ENCODE results near the gene MYMX. TPM values are rescaled to one million over a fixed set of nuclear protein-coding genes. Genes with fewer than 3 reads are reported as not detected.

Gene MYMX
- total RNA-seq, 3 donors from 2014 or later = 0.39 TPM; not detected in 2

GRCh38 chr6:44237813-44238433, 21.2 kb downstream of the MYMX start:
- intact Hi-C loops (cut with DNase I, micrococcal nuclease) = loop anchor here in 1 of 2 donors (10.0 kb wide), 1 partner anchor 63 kb away; no protein-coding TSS in a partner anchor
- Histone ChIP-seq H3K4me3 (peak overlapping the region; percentile 19), H3K4me1 (ENCODE audit: low read depth) (peaks cover 18% of the 10 kb centered on the region), H3K36me3 (ENCODE audit: low read depth) (no peaks in the 10 kb centered on the region), H3K9me3 (no peaks in the 10 kb centered on the region)
- DNase-seq (peak; percentile 84 to 89 (median 87)), ATAC-seq (peak; percentile 84)
- peak; percentile 95 for TF ChIP-seq CTCF (IDR thresholded peaks at IDR 0.05)

GRCh38 chr6:44238687-44239350, 22.1 kb downstream of the MYMX start:
- intact Hi-C loops (cut with DNase I, micrococcal nuclease) = loop anchor here in 1 of 2 donors (10.0 kb wide), 1 partner anchor 64 kb away; no protein-coding TSS in a partner anchor
- no peaks in the 10 kb centered on the region for H3K9me3 ChIP-seq
- no peak for TF ChIP-seq CTCF (IDR thresholded peaks at IDR 0.05)
- no peaks in the 10 kb centered on the region for H3K36me3 ChIP-seq (ENCODE audit: low read depth)
- peak; percentile 5 for ATAC-seq
- DNase-seq = peak in 1 of 3 donors; percentile 28
- peaks cover 18% of the 10 kb centered on the region for H3K4me1 ChIP-seq (ENCODE audit: low read depth)
- H3K4me3 ChIP-seq = no peak overlapping the region

GRCh38 chr6:44243345-44243744, 26.6 kb downstream of the MYMX start:
- intact Hi-C loops (cut with DNase I, micrococcal nuclease) = no loop called here
- Histone ChIP-seq H3K4me3 (no peak overlapping the region), H3K4me1 (ENCODE audit: low read depth) (peaks cover 6% of the 10 kb centered on the region), H3K9me3 (no peaks in the 10 kb centered on the region), H3K36me3 (ENCODE audit: low read depth) (no peaks in the 10 kb centered on the region)
- DNase-seq (peak in 1 of 3 donors; percentile 1), ATAC-seq (no peak)
- TF ChIP-seq CTCF (IDR thresholded peaks at IDR 0.05) = no peak

GRCh38 chr6:44245391-44245911, 28.7 kb downstream of the MYMX start:
- Histone ChIP-seq H3K4me3 (no peak overlapping the region), H3K4me1 (ENCODE audit: low read depth) (peaks cover 15% of the 10 kb centered on the region), H3K36me3 (ENCODE audit: low read depth) (no peaks in the 10 kb centered on the region), H3K9me3 (no peaks in the 10 kb centered on the region)
- intact Hi-C loops (cut with DNase I, micrococcal nuclease) = no loop called here
- peak in 1 of 3 donors; percentile 62 for DNase-seq
- no peak for ATAC-seq
- no peak for TF ChIP-seq CTCF (IDR thresholded peaks at IDR 0.05)

DNA sequence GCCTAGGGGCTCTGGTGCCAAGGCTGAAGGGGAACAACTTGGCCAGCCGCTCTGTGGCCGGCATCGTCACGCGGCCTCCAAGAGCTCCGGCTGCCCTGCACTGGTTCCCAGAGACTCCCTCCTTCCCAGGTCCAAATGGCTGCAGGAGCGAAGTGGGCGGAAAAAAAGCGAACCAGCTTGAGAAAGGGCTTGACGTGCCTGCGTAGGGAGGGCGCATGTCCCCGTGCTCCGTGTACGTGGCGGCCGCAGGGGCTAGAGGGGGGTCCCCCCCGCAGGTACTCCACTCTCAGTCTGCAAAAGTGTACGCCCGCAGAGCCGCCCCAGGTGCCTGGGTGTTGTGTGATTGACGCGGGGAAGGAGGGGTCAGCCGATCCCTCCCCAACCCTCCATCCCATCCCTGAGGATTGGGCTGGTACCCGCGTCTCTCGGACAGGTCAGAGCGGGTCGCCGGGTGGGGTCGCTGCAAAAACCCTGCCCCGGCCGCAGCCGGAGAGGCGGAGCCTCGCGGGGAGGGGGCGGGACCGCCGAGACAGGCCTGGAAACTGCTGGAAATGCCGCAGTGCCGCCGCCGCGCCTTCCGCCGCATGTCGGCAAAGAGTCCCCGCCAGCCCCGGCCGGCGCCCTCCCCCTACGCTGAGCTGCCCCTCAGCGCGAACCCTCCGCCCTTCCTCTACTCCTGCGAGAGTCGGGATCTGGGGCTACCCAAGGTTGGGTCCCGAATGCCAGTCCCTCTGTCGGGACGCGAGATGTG, 29.4 kb downstream of the MYMX start:
- H3K4me3 ChIP-seq = peak overlapping the region; percentile 71
- H3K4me1 ChIP-seq (ENCODE audit: low read depth) = peaks cover 15% of the 10 kb centered on the region
- H3K36me3 ChIP-seq (ENCODE audit: low read depth) = no peaks in the 10 kb centered on the region
- ATAC-seq (peak; percentile 82), DNase-seq (peak; percentile 92 to 94 (median 94))
- intact Hi-C loops (cut with DNase I, micrococcal nuclease) = no loop called here
- no peak for TF ChIP-seq CTCF (IDR thresholded peaks at IDR 0.05)
- H3K9me3 ChIP-seq = no peaks in the 10 kb centered on the region

Measured in mucosa of descending colon (tissue), 3 donors.